NCI-H146 (cell line): ENCODE measurements around the gene SYK.

ENCODE experiments used
- DNase-seq: peaks from one replicate; lab custom pipeline; 2025; lab: John Stamatoyannopoulos, UW

Gene SYK

DNA sequence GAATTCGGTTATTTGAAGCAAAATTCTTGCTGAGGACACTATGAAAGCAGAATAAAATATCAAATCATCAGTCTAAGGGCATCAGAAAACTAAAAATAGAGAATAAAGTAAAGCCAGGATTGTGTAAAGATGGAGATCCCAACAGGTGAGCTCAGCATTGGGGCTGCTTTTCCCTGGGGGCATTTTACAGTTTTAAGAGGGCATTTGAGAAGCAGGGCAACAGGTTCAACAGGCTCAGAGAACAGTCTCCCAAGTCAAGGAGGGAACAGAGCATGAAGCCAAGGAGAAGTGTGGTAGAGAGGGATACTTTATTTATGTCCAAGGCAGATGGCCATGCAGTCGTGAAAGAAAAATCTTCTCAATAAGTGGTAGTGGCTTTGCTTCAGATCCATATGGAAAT lies 145.4 kb downstream of the SYK start:
- no peak for DNase-seq
